Bronchial epithelial cell (primary cell): ENCODE measurements around the gene POR. TPM values are rescaled to one million over a fixed set of nuclear protein-coding genes. Genes with fewer than 3 reads are reported as not detected.

ENCODE experiments used
- DNase-seq: peaks from one replicate; pipeline ENCODE4 v3.0.0-alpha.2; 2010; ENCODE audit warnings: low read depth
- FAIRE-seq: peaks from 2 replicates; lab custom pipeline; 2011; peaks lifted over from hg19 to GRCh38; lab: Jason Lieb, UNC
- H3K27me3 ChIP-seq: 2 replicates; pipeline ENCODE4 v1.5.1; 2011; ENCODE audit warnings: low read length; ENCODE audit not compliant: control insufficient read depth, insufficient read depth
- H3K36me3 ChIP-seq: 2 replicates; pipeline ENCODE4 v1.5.1; 2011; ENCODE audit warnings: low read length; ENCODE audit not compliant: control insufficient read depth, insufficient read depth
- H3K4me3 ChIP-seq: 2 replicates; pipeline ENCODE4 v1.5.1; 2011; ENCODE audit warnings: mild to moderate bottlenecking, low read depth, low read length, control low read depth
- total RNA-seq: library from RNA; depleted of rRNA; stranded (reverse); fragments of >200 nt; gene quantifications from 2 replicates; pipeline ENCODE4 v1.2.1, GENCODE V29; 2014
- TF ChIP-seq, protein P1 (sequence below): IDR thresholded peaks from 2 replicates; pipeline ENCODE4 v1.5.1; 2011; ENCODE audit warnings: mild to moderate bottlenecking, moderate library complexity, low read length, control low read depth, inconsistent platforms; ENCODE audit not compliant: insufficient read depth, severe bottlenecking

Gene POR
- total RNA-seq, 1 donor from 2014 or later = 75.0 TPM

GRCh38 chr7:75995052-75995471, 80.1 kb downstream of the POR start:
- no peak for DNase-seq
- peak overlapping the region; percentile 88 for H3K4me3 ChIP-seq
- no peaks in the 10 kb centered on the region for H3K27me3 ChIP-seq
- TF ChIP-seq, protein P1, sequence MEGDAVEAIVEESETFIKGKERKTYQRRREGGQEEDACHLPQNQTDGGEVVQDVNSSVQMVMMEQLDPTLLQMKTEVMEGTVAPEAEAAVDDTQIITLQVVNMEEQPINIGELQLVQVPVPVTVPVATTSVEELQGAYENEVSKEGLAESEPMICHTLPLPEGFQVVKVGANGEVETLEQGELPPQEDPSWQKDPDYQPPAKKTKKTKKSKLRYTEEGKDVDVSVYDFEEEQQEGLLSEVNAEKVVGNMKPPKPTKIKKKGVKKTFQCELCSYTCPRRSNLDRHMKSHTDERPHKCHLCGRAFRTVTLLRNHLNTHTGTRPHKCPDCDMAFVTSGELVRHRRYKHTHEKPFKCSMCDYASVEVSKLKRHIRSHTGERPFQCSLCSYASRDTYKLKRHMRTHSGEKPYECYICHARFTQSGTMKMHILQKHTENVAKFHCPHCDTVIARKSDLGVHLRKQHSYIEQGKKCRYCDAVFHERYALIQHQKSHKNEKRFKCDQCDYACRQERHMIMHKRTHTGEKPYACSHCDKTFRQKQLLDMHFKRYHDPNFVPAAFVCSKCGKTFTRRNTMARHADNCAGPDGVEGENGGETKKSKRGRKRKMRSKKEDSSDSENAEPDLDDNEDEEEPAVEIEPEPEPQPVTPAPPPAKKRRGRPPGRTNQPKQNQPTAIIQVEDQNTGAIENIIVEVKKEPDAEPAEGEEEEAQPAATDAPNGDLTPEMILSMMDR = no peak
- peaks cover 3% of the 10 kb centered on the region for H3K36me3 ChIP-seq
- FAIRE-seq = no peak

DNA sequence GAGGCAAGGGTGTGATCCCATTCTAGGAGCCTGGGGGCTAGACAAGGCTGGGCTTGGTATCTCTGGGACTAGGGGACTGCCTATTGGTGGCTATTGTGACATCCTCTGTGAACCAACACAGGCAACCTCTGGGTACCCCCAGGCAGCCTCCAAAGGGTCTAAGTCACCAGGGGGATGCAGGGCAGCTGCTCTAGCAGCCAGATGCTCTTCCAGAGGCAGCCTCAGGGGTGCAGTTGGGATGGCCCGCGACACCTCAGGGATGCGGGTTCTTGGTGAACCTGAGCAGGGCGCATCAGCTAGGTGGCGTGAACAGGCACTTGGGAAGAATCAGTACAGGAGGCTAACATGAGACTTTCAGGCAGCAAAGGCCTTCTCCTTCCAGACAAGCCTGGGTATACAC, 81.0 kb downstream of the POR start:
- Histone ChIP-seq H3K36me3 (peaks cover 8% of the 10 kb centered on the region), H3K4me3 (no peak overlapping the region), H3K27me3 (no peaks in the 10 kb centered on the region)
- FAIRE-seq = no peak
- no peak for DNase-seq
- TF ChIP-seq, protein P1 = no peak

DNA sequence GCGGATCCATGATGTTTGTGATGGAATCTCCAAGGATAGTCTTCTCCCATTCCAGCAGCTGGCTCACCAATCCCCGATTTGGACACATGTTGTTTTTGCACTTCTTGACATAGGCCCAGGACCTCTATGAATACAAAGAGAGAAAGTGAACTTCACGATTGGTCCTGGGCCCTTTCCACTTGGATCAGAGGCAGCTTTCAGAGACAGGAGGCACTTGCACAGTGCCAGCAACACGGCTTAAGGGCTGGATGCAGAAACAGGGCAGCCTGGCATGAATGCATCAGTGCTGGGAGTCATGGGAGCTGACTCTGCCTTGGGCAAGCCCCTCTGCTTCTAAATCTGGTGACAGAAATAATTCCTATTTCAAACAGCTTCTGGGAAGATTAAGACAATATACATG, 81.5 kb downstream of the POR start:
- H3K4me3 ChIP-seq = no peak overlapping the region
- H3K36me3 ChIP-seq = peaks cover 9% of the 10 kb centered on the region
- FAIRE-seq = no peak
- TF ChIP-seq, protein P1 = no peak
- no peaks in the 10 kb centered on the region for H3K27me3 ChIP-seq
- no peak for DNase-seq

DNA sequence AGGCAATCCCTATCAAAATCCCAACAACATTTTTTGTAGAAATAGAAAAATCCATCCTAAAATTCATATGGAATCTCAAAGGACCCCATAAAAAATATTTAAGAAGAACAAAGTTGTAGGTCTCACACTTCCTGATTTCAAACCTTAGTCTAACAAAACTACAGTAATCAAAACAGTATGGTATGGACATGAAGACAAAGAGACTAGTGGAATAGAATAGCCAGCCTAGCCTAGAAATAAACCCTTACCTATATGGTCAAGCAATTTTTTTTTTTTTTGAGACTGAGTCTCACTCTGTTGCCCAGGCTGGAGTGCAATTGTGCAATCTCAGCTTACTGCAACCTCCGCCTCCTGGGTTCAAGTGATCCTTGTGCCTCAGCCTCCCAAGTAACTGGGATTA, 83.1 kb downstream of the POR start:
- TF ChIP-seq, protein P1 = no peak
- FAIRE-seq = no peak
- peaks cover 14% of the 10 kb centered on the region for H3K36me3 ChIP-seq
- H3K4me3 ChIP-seq = no peak overlapping the region
- H3K27me3 ChIP-seq = no peaks in the 10 kb centered on the region
- DNase-seq = no peak

DNA sequence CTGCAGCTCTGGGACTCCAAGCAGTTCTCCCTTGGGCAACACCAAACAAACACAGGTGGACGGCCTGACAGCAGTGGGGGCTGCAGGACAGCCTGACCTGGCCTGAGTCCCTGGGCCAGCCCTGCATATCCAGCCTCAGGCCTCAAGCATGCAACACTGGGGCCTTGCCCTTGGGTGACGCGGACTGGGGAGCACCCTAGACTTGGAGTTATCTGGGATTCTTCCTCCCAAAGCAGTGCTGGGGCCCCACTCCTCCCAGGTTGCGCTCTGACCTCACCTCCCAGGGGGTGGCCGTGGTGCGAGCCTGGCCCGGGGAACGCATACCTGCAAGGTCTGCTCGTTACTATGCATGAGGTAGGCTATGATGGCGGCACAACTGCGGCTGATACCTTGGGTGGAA, 85.6 kb downstream of the POR start:
- TF ChIP-seq, protein P1 = no peak
- Histone ChIP-seq H3K27me3 (no peaks in the 10 kb centered on the region), H3K36me3 (peaks cover 26% of the 10 kb centered on the region), H3K4me3 (no peak overlapping the region)
- DNase-seq (no peak), FAIRE-seq (no peak)

DNA sequence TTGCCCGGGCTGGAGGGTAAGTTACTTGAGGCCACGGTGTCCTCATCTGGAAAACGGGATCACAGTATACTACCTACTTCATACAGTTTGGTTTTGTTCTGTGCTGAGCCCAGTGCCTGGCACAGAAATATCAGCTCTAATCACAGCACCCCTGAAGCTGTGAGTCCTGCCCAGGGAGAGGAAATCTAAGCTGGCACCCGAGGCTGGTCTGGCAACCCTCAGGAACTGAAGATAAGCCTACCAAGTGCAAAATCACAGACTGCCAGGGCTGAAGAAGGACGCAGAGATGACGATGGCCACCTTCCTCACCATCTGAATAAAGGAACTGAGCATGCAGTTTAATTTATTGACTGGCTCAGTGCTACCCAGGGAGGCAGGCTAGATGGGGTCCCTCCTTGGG, 87.2 kb downstream of the POR start:
- DNase-seq (no peak), FAIRE-seq (no peak)
- TF ChIP-seq, protein P1 = no peak
- Histone ChIP-seq H3K27me3 (no peaks in the 10 kb centered on the region), H3K36me3 (peaks cover 28% of the 10 kb centered on the region), H3K4me3 (no peak overlapping the region)
